Measurements from ENCODE around the gene IREB2.
A peak's percentile ranks its signal among the peaks of the same experiment; 100 is the strongest.
"Not testable (repeated sequence)": the region's sequence is repeated elsewhere in the genome, so short reads cannot be mapped to it uniquely, and the experiment has no call there.

The IREB2 gene

DNA sequence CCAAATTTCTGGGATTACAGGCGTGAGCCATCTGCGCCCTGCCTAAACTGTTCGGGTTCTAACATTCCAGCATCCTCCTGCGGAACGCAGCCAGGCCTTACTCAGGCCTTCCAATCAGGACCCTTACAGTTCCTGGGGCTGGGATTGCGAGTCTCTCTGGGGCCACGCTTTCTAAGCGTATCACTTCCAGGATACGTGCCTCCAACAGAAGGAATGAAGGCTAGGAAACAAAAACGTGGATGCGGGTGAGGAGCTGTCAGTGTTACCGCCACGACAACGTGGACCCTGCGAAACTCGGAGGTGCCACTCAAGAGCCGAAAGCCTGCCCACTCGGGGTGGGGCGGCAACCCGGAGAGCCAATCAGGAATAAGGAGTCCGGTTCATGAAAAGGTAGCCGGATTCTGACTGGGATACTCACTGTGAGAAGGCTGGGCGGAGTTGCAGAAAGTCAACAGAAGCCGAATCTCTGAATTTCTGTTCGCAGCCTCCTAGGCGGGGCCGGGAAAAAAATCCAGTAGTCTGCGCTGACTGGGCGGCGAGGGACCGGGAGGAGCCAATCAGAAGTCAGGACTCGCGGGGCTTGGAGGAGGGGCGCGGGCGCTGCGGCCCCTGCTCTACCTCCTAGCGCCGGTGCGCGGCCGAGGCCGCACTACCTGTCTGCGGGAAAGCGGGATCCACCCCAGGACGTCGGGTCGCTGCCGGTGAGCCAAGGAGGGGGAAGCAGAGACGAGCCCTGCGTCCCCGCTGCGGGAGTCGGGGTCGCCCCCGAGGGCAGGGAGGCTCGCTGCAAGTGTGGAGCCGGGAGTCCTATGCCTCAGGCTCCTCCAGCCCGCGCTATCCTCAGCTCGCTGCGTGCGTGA, 69.2 kb downstream of the IREB2 start, which contains the start of gene HYKK:
HYKK (plus strand) TSS at position 607 of the 860 bp plus-strand sequence. CDS start 5,512 bp downstream, outside the sequence.
- intact Hi-C loops (cut with micrococcal nuclease): no loop called here
- Mint-ChIP-seq H3K4me3 (peak within 1 kb of the TSS; percentile 89), H3K27ac (no peak within 1 kb of the TSS), H3K9me3 (no peaks in the 10 kb centered on the region), H3K27me3 (peaks cover 36% of the 10 kb centered on the region), H3K4me1 (ENCODE audit: low read depth) (peaks cover 18% of the 10 kb centered on the region), H3K36me3 (ENCODE audit: low read depth) (no peaks in the 10 kb centered on the region)

DNA sequence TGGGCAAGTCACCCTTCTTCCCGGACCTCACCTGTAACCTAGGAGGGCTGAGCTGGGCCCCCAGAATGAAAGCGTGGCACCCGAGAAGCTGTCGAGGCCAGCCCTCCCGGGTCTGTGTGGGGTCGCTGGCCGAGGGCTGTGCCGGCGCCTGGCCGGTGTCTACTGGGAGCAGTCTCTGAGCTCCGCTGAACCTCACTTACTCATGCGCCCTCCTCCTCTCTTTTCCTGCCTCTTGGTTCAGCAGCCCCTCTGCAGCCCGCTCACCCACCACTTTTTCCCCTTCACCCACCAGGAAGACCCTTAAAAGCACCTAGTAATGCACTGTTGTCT, 69.8 kb downstream of the IREB2 start:
- Mint-ChIP-seq H3K4me3 (peak overlapping the region; percentile 89), H3K9me3 (no peaks in the 10 kb centered on the region), H3K27ac (no peak overlapping the region), H3K4me1 (ENCODE audit: low read depth) (peaks cover 18% of the 10 kb centered on the region), H3K36me3 (ENCODE audit: low read depth) (no peaks in the 10 kb centered on the region), H3K27me3 (peaks cover 36% of the 10 kb centered on the region)
- intact Hi-C loops (cut with micrococcal nuclease): no loop called here

DNA sequence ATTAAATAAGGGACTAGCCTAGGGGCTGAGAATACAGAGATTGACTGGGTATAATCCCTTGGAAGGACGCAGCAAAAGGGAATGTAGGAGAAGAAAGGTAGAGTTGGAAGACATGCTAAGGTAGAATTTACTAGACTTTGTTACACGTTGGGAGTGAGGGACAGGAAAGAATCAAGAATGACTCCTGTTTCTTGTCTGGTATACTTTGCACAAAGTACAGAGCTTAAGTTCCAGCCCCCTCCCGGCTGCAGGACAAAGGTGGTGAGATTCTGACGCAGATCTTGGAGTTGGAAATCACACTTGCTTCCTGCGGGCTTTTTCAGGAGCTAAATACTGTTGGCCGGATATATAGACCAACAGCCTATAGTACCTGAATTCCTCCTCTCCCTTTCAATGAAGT, 70.3 kb downstream of the IREB2 start:
- no peaks in the 10 kb centered on the region for H3K36me3 Mint-ChIP-seq (ENCODE audit: low read depth)
- peaks cover 18% of the 10 kb centered on the region for H3K4me1 Mint-ChIP-seq (ENCODE audit: low read depth)
- intact Hi-C loops (cut with micrococcal nuclease): no loop called here
- peak overlapping the region; percentile 89 for H3K4me3 Mint-ChIP-seq
- H3K9me3 Mint-ChIP-seq: no peaks in the 10 kb centered on the region
- H3K27me3 Mint-ChIP-seq: peaks cover 36% of the 10 kb centered on the region
- H3K27ac Mint-ChIP-seq: no peak overlapping the region

DNA sequence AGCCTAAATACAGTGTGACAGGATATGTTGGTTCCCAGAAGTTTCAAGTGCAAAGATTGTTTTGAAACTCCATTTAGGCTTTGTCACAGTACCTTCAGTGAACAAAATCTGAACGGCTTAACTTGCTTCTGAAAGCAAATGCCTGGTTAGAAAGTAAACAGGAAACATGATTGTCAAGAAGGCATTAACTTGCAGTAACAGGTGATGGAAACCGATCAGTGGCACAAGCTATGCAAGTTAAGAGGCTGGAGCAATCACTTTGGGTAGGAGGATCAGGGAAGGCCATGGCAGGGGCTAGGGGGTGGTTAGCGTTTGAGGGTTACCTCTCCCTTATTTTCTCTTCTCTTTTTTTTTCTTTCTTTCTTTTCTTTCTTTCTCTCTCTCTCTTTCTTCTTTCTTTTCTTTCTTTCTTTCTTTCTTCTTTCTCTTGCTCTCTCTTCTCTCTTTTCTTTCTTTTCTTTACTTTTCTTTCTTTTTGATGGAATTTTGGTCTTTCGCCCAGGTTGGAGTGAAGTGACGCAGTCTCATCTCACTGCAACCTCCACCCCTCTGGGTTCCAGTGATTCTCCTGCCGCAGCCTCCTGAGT, 71.8 kb downstream of the IREB2 start:
- Mint-ChIP-seq H3K9me3 (no peaks in the 10 kb centered on the region), H3K27me3 (peaks cover 36% of the 10 kb centered on the region), H3K27ac (no peak overlapping the region), H3K4me1 (ENCODE audit: low read depth) (peaks cover 18% of the 10 kb centered on the region), H3K4me3 (no peak overlapping the region), H3K36me3 (ENCODE audit: low read depth) (no peaks in the 10 kb centered on the region)
- intact Hi-C loops (cut with micrococcal nuclease): no loop called here

DNA sequence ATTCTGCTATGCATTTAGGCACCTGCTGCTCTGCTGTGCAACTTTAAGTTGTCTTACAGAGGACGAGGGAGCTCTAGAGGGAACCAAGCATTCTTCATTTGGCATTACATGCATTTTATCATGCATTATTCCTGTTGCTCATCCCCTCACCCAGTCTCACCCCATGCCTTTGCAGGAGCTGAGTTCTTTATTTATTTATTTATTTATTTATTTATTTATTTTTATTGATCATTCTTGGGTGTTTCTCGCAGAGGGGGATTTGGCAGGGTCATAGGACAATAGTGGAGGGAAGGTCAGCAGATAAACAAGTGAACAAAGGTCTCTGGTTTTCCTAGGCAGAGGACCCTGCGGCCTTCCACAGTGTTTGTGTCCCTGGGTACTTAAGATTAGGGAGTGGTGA, 82.0 kb downstream of the IREB2 start:
- H3K4me3 Mint-ChIP-seq; H3K27ac Mint-ChIP-seq; H3K4me1 Mint-ChIP-seq (ENCODE audit: low read depth); H3K27me3 Mint-ChIP-seq; intact Hi-C loops (cut with micrococcal nuclease); H3K36me3 Mint-ChIP-seq (ENCODE audit: low read depth); H3K9me3 Mint-ChIP-seq: not testable (repeated sequence)

DNA sequence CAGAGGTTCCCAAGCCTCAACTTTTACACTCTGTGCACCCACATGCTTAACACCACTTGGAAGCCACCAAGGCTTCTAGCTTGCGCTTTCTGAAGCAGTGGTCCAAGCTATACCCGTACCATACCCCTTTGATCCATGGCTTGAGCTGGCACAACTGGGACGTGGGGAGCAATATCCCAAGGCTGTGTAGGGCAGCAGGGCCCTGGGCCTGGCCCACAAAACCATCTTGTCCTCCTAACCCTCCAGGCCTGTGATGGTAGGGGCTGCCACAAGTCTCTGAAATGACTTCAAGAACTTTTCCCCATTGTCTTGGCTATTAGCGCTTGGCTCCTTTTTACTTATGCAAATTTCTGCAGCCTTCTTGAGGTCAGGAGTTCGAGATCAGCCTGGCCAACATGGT, 86.2 kb downstream of the IREB2 start:
- intact Hi-C loops (cut with micrococcal nuclease): no loop called here
- no peak overlapping the region for H3K27ac Mint-ChIP-seq

DNA sequence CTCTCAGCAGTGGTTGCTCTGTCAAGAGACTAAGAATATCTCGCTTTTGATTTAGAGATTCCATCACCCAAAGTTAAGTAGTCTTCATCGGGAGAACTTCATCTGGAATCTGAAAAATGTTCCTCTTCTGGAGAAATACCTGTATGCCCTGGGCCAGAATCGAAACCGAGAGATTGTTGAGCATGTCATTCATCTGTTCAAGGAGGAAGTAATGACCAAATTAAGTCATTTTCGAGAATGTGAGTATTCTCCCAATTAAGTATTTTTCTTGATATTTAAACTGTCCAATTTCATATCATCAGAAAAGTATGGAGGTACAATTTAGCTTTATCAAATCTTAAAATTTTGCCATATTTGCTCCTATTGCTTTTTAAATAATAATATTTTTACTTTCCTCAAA, 89.3 kb downstream of the IREB2 start:
- Mint-ChIP-seq H3K4me1 (ENCODE audit: low read depth) (no peaks in the 10 kb centered on the region), H3K9me3 (no peaks in the 10 kb centered on the region), H3K36me3 (ENCODE audit: low read depth) (no peaks in the 10 kb centered on the region), H3K27ac (no peak overlapping the region), H3K27me3 (no peaks in the 10 kb centered on the region), H3K4me3 (no peak overlapping the region)
- intact Hi-C loops (cut with micrococcal nuclease): no loop called here

More for the DNA sequence above, 86.2 kb downstream of the IREB2 start:
- Mint-ChIP-seq H3K9me3 (no peaks in the 10 kb centered on the region), H3K4me3 (no peak overlapping the region), H3K4me1 (ENCODE audit: low read depth) (no peaks in the 10 kb centered on the region), H3K36me3 (ENCODE audit: low read depth) (no peaks in the 10 kb centered on the region), H3K27me3 (no peaks in the 10 kb centered on the region)

DNA sequence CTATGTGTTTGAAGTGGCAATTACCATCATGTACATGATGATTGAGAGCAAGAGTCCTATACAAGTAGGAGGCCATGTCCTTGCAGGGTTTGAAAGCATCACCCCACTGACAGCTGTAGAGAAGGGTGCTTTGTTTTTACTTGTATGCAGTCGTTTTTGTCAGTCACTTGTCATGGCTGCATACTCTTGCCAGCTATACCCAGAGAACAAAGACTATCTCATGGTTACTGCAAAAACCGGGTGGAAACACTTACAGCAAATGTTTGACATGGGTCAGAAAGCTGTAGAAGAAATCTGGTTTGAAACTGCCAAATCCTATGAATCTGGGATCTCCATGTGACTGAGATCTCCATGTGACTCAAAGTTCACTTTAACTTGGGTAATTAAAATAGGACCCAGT, 95.3 kb downstream of the IREB2 start:
- intact Hi-C loops (cut with micrococcal nuclease): no loop called here

DNA sequence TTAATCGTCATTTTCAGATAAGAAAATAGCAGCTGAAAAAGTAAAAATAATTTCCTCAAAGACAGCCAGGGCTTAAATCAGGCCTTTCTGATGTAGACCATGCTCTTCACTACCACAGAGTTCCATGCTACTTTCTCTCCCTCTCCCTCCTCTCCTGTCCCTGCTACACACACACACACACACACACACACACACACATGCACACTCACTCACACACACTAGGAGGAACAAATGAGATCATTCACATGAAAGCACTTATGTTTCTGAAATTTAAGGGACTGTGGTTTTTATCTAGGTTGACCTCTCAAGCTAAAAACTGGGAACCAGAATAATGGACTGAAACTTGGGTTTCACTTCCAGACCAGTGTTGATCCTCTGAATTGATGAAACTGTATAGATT, 98.1 kb downstream of the IREB2 start:
- Mint-ChIP-seq H3K27ac (peak overlapping the region; percentile 25), H3K9me3 (no peaks in the 10 kb centered on the region), H3K4me1 (ENCODE audit: low read depth) (peaks cover 22% of the 10 kb centered on the region), H3K36me3 (ENCODE audit: low read depth) (peaks cover 13% of the 10 kb centered on the region), H3K4me3 (no peak overlapping the region), H3K27me3 (no peaks in the 10 kb centered on the region)
- intact Hi-C loops (cut with micrococcal nuclease): loop anchor here (5.0 kb wide), 1 partner anchor 99 kb away; the partner anchor contains the start of gene IREB2

More for the DNA sequence above, 95.3 kb downstream of the IREB2 start:
- Mint-ChIP-seq H3K36me3 (ENCODE audit: low read depth) (no peaks in the 10 kb centered on the region), H3K4me3 (no peak overlapping the region), H3K4me1 (ENCODE audit: low read depth) (peaks cover 11% of the 10 kb centered on the region), H3K27ac (no peak overlapping the region), H3K27me3 (no peaks in the 10 kb centered on the region), H3K9me3 (no peaks in the 10 kb centered on the region)

DNA sequence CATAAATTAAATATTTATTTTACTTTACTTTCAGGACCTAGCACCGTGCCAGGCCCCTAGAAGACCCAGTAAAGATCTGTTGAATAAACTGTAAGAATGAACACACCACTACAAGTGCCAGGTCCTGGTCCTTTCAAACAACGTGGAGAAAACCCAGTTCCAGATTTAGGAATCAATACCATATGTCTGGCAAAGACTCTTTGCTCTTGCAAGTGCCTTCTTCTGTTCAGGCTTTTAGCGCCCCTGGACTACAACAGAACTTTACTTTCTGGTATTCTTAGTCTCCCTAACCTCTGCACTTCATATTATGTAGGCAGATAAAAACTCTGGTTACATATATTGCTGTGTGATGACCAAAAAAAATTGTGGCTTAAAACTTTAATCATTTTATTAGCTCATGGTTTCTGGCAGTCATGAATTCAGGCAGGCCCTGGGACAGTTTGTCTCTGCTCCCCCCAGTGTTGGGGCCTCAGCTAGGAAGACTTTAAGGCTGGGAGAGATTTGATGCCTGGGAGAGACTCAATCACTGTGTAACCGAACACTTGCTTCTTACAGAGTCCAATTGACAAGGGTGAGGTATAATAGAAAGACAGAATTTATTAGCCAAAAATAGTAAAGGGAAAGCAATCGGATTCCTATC, 99.4 kb downstream of the IREB2 start:
- H3K4me1 Mint-ChIP-seq (ENCODE audit: low read depth): peaks cover 35% of the 10 kb centered on the region
- H3K27ac Mint-ChIP-seq: no peak overlapping the region
- intact Hi-C loops (cut with micrococcal nuclease): loop anchor here (5.0 kb wide), 1 partner anchor 100 kb away; the partner anchor contains the start of gene IREB2
- no peaks in the 10 kb centered on the region for H3K9me3 Mint-ChIP-seq
- no peak overlapping the region for H3K4me3 Mint-ChIP-seq
- H3K27me3 Mint-ChIP-seq: no peaks in the 10 kb centered on the region
- peaks cover 24% of the 10 kb centered on the region for H3K36me3 Mint-ChIP-seq (ENCODE audit: low read depth)

DNA sequence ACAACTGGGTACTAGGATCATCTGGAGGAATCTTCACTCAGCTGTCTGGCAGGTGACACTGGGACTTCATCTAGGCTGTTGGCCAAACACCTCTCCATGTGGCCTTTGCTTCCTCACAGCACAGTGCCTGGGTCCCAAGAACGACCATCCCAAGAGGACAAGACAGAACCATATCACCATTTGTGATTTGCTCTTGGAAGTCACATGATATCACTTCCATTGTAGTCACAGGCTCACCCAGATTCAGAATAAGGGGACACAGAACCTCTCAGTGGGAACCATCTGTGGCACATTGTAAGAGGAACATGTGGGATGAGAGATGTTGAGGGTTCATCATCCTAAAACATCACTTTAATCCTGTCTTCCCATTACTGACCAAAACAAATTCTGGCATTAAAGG, 100.3 kb downstream of the IREB2 start:
- Mint-ChIP-seq H3K27me3 (no peaks in the 10 kb centered on the region), H3K4me1 (ENCODE audit: low read depth) (peaks cover 39% of the 10 kb centered on the region), H3K27ac (no peak overlapping the region), H3K36me3 (ENCODE audit: low read depth) (peaks cover 33% of the 10 kb centered on the region), H3K4me3 (no peak overlapping the region), H3K9me3 (no peaks in the 10 kb centered on the region)
- intact Hi-C loops (cut with micrococcal nuclease): loop anchor here (5.0 kb wide), 1 partner anchor 101 kb away; the partner anchor contains the start of gene IREB2

DNA sequence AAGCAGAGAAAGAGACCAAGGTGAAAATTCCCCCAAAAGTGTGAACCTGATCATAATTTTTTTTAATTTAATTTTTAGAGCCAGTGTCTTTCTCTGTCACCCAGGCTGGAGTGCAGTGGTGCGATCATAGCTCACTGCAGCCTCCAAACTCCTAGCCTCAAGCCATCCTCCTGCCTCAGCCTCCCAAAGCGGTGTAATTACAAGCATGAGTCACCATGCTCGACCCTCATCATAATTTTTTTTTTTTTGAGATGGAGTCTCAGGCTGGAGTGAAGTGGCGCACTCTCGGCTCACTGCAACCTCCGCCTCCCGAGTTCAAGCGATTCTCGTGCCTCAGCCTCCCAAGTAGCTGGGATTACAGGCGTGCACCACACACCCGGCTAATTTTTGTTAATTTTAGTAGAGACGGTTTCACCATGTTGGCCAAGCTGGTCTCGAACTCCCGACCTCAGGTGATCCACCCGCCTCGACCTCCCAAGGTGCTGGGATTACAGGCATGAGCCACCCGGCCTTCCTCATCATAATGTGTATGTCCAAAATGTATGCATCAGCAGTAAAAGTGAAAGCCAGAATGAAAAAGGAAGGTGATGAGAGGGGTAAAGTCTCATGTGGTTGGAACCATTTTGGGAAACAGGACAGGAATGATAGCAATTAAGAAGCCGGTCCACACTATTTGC, 101.6 kb downstream of the IREB2 start:
- H3K4me1 Mint-ChIP-seq (ENCODE audit: low read depth): peaks cover 39% of the 10 kb centered on the region
- peak overlapping the region; percentile 99 for H3K27ac Mint-ChIP-seq
- H3K27me3 Mint-ChIP-seq, H3K9me3 Mint-ChIP-seq: not testable (repeated sequence)
- intact Hi-C loops (cut with micrococcal nuclease): loop anchor here (5.0 kb wide), 1 partner anchor 102 kb away; the partner anchor contains the start of gene IREB2
- peaks cover 46% of the 10 kb centered on the region for H3K36me3 Mint-ChIP-seq (ENCODE audit: low read depth)
- H3K4me3 Mint-ChIP-seq: peak overlapping the region; percentile 95

DNA sequence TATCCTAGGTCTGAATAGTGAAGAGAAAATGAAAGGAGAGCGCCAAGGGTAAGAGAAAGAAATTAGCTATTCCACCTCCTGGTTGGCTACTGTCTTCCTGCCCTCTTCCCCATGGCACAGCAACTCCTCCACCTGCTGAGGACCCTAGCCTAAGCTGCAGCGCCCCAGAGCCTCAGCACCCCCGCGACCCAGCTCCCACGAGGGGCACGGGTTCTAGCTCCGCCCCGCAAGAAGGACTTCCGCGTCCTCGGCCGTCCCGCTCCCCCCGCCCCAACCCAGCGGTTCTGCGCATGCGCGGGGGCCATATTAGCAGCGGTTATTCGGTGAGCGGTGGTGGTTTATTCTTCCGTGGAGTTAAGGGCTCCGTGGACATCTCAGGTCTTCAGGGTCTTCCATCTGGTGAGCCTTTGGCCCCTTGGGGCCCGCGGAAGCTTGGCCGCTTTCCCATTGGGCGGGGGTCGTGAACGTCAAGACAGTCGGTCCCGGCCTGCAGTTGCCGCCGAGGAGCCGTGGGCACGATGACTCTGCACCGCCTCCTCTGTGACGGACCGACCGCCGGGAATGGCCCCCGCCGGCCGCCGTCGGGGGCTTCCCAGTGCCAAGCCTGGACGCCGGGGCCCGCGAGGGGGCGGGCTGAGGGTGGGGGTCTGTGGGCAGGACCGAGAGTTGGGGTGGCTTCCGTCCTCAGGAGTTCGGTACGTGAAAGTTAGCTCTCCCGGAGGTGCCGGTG, 102.3 kb downstream of the IREB2 start, which contains the start of gene PSMA4:
PSMA4 (plus strand) TSS at position 304 of the 730 bp plus-strand sequence. CDS start 1,484 bp downstream, outside the sequence.
- peak within 1 kb of the TSS; percentile 95 for H3K4me3 Mint-ChIP-seq
- intact Hi-C loops (cut with micrococcal nuclease): no loop called here
- peaks cover 52% of the 10 kb centered on the region for H3K36me3 Mint-ChIP-seq (ENCODE audit: low read depth)
- H3K27ac Mint-ChIP-seq: peak within 1 kb of the TSS; percentile 99
- no peaks in the 10 kb centered on the region for H3K27me3 Mint-ChIP-seq
- H3K4me1 Mint-ChIP-seq (ENCODE audit: low read depth): peaks cover 39% of the 10 kb centered on the region
- H3K9me3 Mint-ChIP-seq: no peaks in the 10 kb centered on the region

Data from dendritic cell treated with granulocyte-macrophage colony-stimulating factor and Interleukin-4, amounts not matched to agents 40 ng/mL and 50 ng/mL, for 4 days (primary cell).